ENCODE measurements around the gene GRM1. TPM values are rescaled to one million over a fixed set of nuclear protein-coding genes. Genes with fewer than 3 reads are reported as not detected.

Gene GRM1
- polyA plus RNA-seq, 1 donor: 0.04 TPM

DNA sequence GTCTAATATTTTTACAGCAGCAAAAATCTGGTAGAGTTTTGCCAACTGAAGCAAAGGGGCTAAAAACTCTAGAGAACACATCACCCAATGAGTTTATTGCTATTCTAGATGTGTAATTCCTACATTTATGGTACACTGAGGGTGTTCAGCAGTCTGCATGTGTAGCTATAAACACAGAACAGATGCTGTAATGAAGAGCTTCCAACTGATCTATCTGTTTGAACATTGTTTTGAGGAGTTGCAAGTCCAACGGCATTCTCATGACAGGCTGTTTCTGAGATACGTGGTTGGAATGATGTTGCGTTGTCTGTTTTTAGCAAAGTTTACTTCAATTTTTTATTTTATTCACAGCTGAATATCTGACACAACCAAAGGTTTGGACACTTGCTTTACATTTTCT, 373.6 kb downstream of the GRM1 start:
- Histone ChIP-seq H3K4me1 (ENCODE audit: control insufficient read depth, insufficient read depth, low read length) (no peaks in the 10 kb centered on the region), H3K9me3 (ENCODE audit: control insufficient read depth, low read depth, low read length) (no peaks in the 10 kb centered on the region), H3K36me3 (ENCODE audit: control insufficient read depth, insufficient read depth, low read length) (no peaks in the 10 kb centered on the region), H3K4me3 (ENCODE audit: low read length) (no peak overlapping the region), H3K27ac (ENCODE audit: low read length) (no peak overlapping the region), H3K27me3 (ENCODE audit: control insufficient read depth, insufficient read depth, low read length) (no peaks in the 10 kb centered on the region)
- no CpG with 5 or more reads among the region's 3 CpGs for WGBS (ENCODE audit: insufficient coverage, low lambda C conversion rate)
- DNase-seq: no peak

- H3K27me3 ChIP-seq (ENCODE audit: control insufficient read depth, insufficient read depth, low read length): no peaks in the 10 kb centered on the region
- no peaks in the 10 kb centered on the region for H3K9me3 ChIP-seq (ENCODE audit: control insufficient read depth, low read depth, low read length)
- DNase-seq: no peak
- H3K4me1 ChIP-seq (ENCODE audit: control insufficient read depth, insufficient read depth, low read length): no peaks in the 10 kb centered on the region
- no peak overlapping the region for H3K27ac ChIP-seq (ENCODE audit: low read length)
- H3K4me3 ChIP-seq (ENCODE audit: low read length): no peak overlapping the region
- 88% methylated on average over 1 of the region's 5 CpGs for WGBS (ENCODE audit: insufficient coverage, low lambda C conversion rate)
- no peaks in the 10 kb centered on the region for H3K36me3 ChIP-seq (ENCODE audit: control insufficient read depth, insufficient read depth, low read length)
Observed at GRCh38 chr6:146408583-146408982, 379.7 kb downstream of the GRM1 start.

GRCh38 chr6:146410851-146411595, 382.2 kb downstream of the GRM1 start:
- H3K27me3 ChIP-seq (ENCODE audit: control insufficient read depth, insufficient read depth, low read length): no peaks in the 10 kb centered on the region
- no peak overlapping the region for H3K4me3 ChIP-seq (ENCODE audit: low read length)
- no peak for DNase-seq
- WGBS (ENCODE audit: insufficient coverage, low lambda C conversion rate): 80% methylated on average over 1 of the region's 2 CpGs
- H3K9me3 ChIP-seq (ENCODE audit: control insufficient read depth, low read depth, low read length): no peaks in the 10 kb centered on the region
- H3K27ac ChIP-seq (ENCODE audit: low read length): no peak overlapping the region
- no peaks in the 10 kb centered on the region for H3K4me1 ChIP-seq (ENCODE audit: control insufficient read depth, insufficient read depth, low read length)
- H3K36me3 ChIP-seq (ENCODE audit: control insufficient read depth, insufficient read depth, low read length): no peaks in the 10 kb centered on the region

GRCh38 chr6:146419576-146419975, 390.7 kb downstream of the GRM1 start:
- Histone ChIP-seq H3K36me3 (ENCODE audit: control insufficient read depth, insufficient read depth, low read length) (no peaks in the 10 kb centered on the region), H3K27me3 (ENCODE audit: control insufficient read depth, insufficient read depth, low read length) (no peaks in the 10 kb centered on the region), H3K4me3 (ENCODE audit: low read length) (no peak overlapping the region), H3K27ac (ENCODE audit: low read length) (no peak overlapping the region), H3K4me1 (ENCODE audit: control insufficient read depth, insufficient read depth, low read length) (no peaks in the 10 kb centered on the region), H3K9me3 (ENCODE audit: control insufficient read depth, low read depth, low read length) (no peaks in the 10 kb centered on the region)
- no peak for DNase-seq
- WGBS (ENCODE audit: insufficient coverage, low lambda C conversion rate): no CpG with 5 or more reads among the region's 5 CpGs

GRCh38 chr6:146420255-146420654, 391.4 kb downstream of the GRM1 start:
- Histone ChIP-seq H3K36me3 (ENCODE audit: control insufficient read depth, insufficient read depth, low read length) (no peaks in the 10 kb centered on the region), H3K27ac (ENCODE audit: low read length) (no peak overlapping the region), H3K27me3 (ENCODE audit: control insufficient read depth, insufficient read depth, low read length) (no peaks in the 10 kb centered on the region), H3K4me3 (ENCODE audit: low read length) (no peak overlapping the region), H3K4me1 (ENCODE audit: control insufficient read depth, insufficient read depth, low read length) (no peaks in the 10 kb centered on the region), H3K9me3 (ENCODE audit: control insufficient read depth, low read depth, low read length) (no peaks in the 10 kb centered on the region)
- no CpG with 5 or more reads among the region's 3 CpGs for WGBS (ENCODE audit: insufficient coverage, low lambda C conversion rate)
- DNase-seq: no peak

DNA sequence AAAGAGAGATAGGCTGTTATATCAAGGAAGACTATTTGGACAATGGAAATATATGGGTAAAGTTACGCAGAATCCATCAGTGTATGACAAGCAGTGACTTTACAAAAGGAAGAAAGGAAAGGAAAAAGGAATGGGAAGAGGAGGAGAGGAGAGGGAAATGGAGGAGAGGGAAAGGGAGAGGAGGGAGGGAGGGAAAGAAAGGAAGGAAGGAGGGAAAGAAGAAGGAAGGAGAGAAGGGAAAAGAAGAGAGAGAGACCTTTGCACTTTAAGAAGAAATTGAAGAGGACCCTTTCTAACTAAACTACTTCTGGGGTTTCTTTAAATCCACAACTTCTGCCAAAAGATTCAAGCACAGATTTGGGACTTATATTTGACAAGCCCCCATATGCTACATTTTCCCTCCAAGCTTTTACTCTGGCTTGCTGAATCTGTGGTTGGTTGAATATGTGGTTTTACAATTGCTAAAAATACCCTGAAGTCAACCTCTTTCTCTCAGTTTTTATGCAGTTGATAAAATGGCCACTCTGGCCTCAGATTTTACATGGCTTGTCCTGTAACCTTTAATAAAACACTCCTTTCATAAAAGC, 394.0 kb downstream of the GRM1 start:
- Histone ChIP-seq H3K36me3 (ENCODE audit: control insufficient read depth, insufficient read depth, low read length) (no peaks in the 10 kb centered on the region), H3K4me3 (ENCODE audit: low read length) (no peak overlapping the region), H3K27me3 (ENCODE audit: control insufficient read depth, insufficient read depth, low read length) (no peaks in the 10 kb centered on the region), H3K27ac (ENCODE audit: low read length) (no peak overlapping the region), H3K9me3 (ENCODE audit: control insufficient read depth, low read depth, low read length) (no peaks in the 10 kb centered on the region), H3K4me1 (ENCODE audit: control insufficient read depth, insufficient read depth, low read length) (no peaks in the 10 kb centered on the region)
- WGBS (ENCODE audit: insufficient coverage, low lambda C conversion rate): 100% methylated on average over 1 of the region's 1 CpG
- DNase-seq: no peak

DNA sequence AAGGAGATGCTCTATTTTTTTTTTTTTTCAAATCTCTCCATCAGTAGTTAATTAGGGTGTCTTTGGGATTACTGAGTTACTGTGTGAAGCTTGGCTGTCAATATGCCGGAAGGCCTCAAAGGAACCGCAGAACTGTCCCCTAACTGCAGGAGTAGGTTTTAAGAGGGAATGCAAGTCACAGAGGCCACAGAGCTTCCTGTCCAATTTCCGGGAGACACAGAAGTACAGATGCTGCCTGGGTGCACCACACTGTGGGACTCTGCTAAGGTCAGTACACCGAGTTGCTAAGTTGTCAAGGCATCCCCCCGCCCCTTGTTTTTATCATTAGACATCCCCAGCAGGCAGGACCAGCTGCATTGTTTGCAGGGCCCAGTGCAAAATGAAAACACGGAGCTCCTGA, 394.6 kb downstream of the GRM1 start:
- no peak for DNase-seq
- Histone ChIP-seq H3K4me1 (ENCODE audit: control insufficient read depth, insufficient read depth, low read length) (no peaks in the 10 kb centered on the region), H3K36me3 (ENCODE audit: control insufficient read depth, insufficient read depth, low read length) (no peaks in the 10 kb centered on the region), H3K4me3 (ENCODE audit: low read length) (no peak overlapping the region), H3K9me3 (ENCODE audit: control insufficient read depth, low read depth, low read length) (no peaks in the 10 kb centered on the region), H3K27me3 (ENCODE audit: control insufficient read depth, insufficient read depth, low read length) (no peaks in the 10 kb centered on the region), H3K27ac (ENCODE audit: low read length) (no peak overlapping the region)
- no CpG with 5 or more reads among the region's 6 CpGs for WGBS (ENCODE audit: insufficient coverage, low lambda C conversion rate)

GRCh38 chr6:146426516-146426915, 397.7 kb downstream of the GRM1 start:
- H3K4me1 ChIP-seq (ENCODE audit: control insufficient read depth, insufficient read depth, low read length): no peaks in the 10 kb centered on the region

GRCh38 chr6:146429831-146430230, 401.0 kb downstream of the GRM1 start:
- H3K9me3 ChIP-seq (ENCODE audit: control insufficient read depth, low read depth, low read length): no peaks in the 10 kb centered on the region
- H3K36me3 ChIP-seq (ENCODE audit: control insufficient read depth, insufficient read depth, low read length): no peaks in the 10 kb centered on the region
- no peak for DNase-seq
- no peak overlapping the region for H3K4me3 ChIP-seq (ENCODE audit: low read length)
- H3K27ac ChIP-seq (ENCODE audit: low read length): no peak overlapping the region
- peaks cover 13% of the 10 kb centered on the region for H3K27me3 ChIP-seq (ENCODE audit: control insufficient read depth, insufficient read depth, low read length)
- peaks cover 3% of the 10 kb centered on the region for H3K4me1 ChIP-seq (ENCODE audit: control insufficient read depth, insufficient read depth, low read length)
- no CpG with 5 or more reads among the region's 4 CpGs for WGBS (ENCODE audit: insufficient coverage, low lambda C conversion rate)

More at GRCh38 chr6:146426516-146426915, 397.7 kb downstream of the GRM1 start:
- Histone ChIP-seq H3K27ac (ENCODE audit: low read length) (no peak overlapping the region), H3K4me3 (ENCODE audit: low read length) (no peak overlapping the region), H3K36me3 (ENCODE audit: control insufficient read depth, insufficient read depth, low read length) (no peaks in the 10 kb centered on the region), H3K9me3 (ENCODE audit: control insufficient read depth, low read depth, low read length) (no peaks in the 10 kb centered on the region), H3K27me3 (ENCODE audit: control insufficient read depth, insufficient read depth, low read length) (no peaks in the 10 kb centered on the region)
- WGBS (ENCODE audit: insufficient coverage, low lambda C conversion rate): 96% methylated on average over 3 of the region's 7 CpGs
- DNase-seq: no peak

DNA sequence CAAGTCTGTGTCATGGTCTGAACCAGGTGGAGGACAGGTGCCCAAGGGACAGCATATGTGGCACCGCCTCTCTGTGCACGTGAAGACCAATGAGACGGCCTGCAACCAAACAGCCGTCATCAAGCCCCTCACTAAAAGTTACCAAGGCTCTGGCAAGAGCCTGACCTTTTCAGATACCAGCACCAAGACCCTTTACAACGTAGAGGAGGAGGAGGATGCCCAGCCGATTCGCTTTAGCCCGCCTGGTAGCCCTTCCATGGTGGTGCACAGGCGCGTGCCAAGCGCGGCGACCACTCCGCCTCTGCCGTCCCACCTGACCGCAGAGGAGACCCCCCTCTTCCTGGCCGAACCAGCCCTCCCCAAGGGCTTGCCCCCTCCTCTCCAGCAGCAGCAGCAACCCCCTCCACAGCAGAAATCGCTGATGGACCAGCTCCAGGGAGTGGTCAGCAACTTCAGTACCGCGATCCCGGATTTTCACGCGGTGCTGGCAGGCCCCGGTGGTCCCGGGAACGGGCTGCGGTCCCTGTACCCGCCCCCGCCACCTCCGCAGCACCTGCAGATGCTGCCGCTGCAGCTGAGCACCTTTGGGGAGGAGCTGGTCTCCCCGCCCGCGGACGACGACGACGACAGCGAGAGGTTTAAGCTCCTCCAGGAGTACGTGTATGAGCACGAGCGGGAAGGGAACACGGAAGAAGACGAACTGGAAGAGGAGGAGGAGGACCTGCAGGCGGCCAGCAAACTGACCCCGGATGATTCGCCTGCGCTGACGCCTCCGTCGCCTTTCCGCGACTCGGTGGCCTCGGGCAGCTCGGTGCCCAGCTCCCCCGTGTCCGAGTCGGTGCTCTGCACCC, 405.2 kb downstream of the GRM1 start:
- H3K27me3 ChIP-seq (ENCODE audit: control insufficient read depth, insufficient read depth, low read length): peaks cover 19% of the 10 kb centered on the region
- H3K36me3 ChIP-seq (ENCODE audit: control insufficient read depth, insufficient read depth, low read length): no peaks in the 10 kb centered on the region
- H3K9me3 ChIP-seq (ENCODE audit: control insufficient read depth, low read depth, low read length): no peaks in the 10 kb centered on the region
- WGBS (ENCODE audit: insufficient coverage, low lambda C conversion rate): no CpG with 5 or more reads among the region's 59 CpGs
- peak overlapping the region; percentile 23 for H3K4me3 ChIP-seq (ENCODE audit: low read length)
- DNase-seq: peak in 1 of 2 donors; percentile 15
- H3K27ac ChIP-seq (ENCODE audit: low read length): no peak overlapping the region
- H3K4me1 ChIP-seq (ENCODE audit: control insufficient read depth, insufficient read depth, low read length): peaks cover 3% of the 10 kb centered on the region

Data from large intestine (tissue), 3 donors.